ENCODE measurements around the gene LAMB3.

The LAMB3 gene

DNA sequence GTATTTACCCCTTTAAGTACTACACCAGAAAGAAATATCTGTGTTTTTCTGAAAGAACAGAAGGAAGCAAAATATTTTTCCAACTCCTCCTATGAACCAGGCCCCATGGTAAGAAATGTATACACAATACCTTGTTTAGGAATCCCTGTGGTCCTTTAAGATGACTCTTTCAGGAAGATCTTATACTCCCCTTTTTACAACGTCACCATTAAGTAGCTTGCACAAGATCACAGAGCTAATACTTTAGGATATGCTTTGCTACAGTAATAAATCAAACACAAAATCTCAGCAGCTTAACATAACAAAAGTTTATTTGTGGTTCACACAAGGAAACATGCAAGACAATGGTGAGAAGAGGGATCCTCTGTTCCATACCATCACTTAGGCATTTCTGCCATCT, 8.8 kb upstream of the LAMB3 start:
- DNase-seq (ENCODE audit: low spot score): no peak

- DNase-seq (ENCODE audit: low spot score): no peak
Observed at GRCh38 chr1:209659909-209660308, 7.7 kb upstream of the LAMB3 start.

DNA sequence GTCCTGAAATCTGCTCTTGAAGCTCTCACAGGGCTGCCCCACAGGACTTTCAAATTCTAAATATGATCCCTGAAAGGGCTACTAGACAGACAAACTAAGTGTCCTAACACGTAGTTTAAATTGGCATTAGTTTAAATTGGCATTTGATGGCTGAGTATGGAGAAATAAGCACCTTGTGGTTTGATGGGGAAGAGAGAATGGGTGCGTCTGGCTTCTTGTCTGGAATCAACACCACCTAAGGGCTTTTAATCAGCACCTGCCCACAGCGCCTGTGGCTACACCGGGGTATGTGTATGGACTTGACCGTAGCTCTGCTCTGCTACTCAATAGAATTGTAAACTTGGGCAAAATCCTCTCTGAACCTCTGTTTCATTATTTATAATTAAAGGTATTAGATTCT, 5.7 kb upstream of the LAMB3 start:
- DNase-seq (ENCODE audit: low spot score): no peak

DNA sequence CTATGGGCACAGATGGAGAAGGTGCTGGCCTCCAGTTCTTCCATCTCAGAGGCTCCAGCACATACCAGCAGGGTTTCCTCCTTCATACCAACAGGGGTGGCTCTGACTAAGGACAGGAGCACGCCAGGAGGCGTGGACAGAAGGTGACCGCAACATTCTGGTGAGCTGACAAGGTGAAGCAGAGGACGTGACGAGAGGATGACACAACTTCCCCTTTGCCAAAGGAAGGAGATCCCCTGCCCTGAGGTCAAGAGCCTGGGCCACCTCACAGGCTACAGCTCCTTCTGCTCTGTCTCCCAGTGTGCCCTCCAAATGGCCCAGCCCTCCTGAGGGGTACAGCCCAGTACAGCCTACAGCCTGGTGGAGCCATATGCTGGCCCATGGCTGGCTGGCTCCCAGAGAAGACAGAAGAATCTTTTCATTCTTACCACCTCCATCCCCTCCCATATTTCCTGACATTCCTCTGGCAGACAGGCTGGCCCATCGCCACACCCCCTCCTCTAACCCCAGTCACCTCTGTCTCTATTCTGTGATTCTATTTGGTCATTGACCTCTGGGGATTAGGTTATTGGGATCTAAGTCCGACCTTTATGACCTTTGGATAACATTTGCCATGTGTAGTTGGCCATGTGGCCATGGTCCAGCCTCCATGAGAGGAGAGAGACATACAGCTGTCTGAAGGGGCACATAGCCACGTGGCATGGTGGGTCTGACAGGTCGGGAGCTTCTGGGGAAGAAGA, 5.1 kb upstream of the LAMB3 start:
- no peak for DNase-seq (ENCODE audit: low spot score)

- DNase-seq (ENCODE audit: low spot score): no peak
Observed at GRCh38 chr1:209655411-209656231, 3.4 kb upstream of the LAMB3 start.

DNA sequence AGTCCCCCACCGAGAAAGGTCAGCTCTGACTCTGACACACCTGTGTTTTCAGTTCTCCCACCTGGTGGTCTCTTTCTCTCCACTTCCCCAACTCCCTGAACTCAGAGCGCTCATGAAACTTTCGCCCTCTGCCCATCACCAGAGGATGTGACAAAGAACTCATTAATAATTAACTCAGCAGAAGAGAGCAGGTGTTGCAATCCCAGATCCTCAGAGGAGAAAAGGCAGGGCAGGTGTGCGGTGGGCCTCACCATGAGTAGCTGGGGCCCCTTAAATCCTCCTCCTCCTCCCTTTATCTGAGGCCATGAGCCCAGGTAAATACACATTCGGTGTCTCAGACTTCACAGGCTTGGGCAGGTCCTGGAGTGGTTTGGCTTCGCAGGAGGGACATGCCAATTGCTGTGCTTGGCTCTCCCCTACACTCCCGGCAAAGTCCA, 1.7 kb upstream of the LAMB3 start:
- no peak for DNase-seq (ENCODE audit: low spot score)

- DNase-seq (ENCODE audit: low spot score): no peak
Observed at GRCh38 chr1:209652873-209653401, 712 bp upstream of the LAMB3 start.

DNA sequence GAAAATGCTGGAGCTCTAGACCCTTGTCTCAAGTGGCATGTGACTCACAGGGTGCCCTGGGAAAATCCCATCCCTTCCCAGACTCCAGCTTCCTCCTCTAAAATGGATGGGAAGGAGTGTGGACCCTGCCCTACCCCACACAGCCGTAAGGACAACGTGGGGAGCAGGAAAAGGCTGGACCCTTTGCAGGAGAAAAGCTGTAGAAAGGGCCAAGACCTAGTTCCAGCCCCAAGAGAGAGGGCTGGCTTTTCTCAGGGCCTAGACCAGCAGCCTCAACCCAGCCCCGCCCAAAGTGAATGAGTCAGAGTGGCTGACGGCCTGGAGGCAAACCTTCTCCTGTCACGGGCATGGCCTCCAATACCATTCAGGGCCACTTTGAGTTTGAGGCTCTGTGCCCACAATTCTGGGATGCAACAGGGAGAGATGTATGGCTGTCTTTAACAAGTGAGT, 1.1 kb downstream of the LAMB3 start:
- no peak for DNase-seq (ENCODE audit: low spot score)

DNA sequence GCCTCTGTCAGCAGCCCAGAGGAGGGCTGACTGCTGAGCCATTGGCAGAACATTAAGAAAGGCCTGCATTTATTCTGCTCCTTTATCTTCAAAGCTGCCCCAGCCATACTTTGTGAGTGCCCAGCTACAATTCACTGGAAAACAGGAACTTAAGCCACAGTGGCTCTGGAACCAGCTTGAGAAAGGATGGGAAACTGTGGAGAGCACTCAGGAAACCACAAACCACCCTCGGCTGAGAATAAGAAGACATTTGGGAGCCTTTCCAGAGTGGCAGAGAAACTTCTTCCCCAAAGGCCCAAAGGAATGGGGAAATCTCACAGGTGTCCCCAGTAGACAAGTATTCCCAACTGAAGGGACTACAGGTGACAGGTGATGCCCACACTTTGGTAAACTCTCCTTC, 1.8 kb downstream of the LAMB3 start:
- no peak for DNase-seq (ENCODE audit: low spot score)

DNA sequence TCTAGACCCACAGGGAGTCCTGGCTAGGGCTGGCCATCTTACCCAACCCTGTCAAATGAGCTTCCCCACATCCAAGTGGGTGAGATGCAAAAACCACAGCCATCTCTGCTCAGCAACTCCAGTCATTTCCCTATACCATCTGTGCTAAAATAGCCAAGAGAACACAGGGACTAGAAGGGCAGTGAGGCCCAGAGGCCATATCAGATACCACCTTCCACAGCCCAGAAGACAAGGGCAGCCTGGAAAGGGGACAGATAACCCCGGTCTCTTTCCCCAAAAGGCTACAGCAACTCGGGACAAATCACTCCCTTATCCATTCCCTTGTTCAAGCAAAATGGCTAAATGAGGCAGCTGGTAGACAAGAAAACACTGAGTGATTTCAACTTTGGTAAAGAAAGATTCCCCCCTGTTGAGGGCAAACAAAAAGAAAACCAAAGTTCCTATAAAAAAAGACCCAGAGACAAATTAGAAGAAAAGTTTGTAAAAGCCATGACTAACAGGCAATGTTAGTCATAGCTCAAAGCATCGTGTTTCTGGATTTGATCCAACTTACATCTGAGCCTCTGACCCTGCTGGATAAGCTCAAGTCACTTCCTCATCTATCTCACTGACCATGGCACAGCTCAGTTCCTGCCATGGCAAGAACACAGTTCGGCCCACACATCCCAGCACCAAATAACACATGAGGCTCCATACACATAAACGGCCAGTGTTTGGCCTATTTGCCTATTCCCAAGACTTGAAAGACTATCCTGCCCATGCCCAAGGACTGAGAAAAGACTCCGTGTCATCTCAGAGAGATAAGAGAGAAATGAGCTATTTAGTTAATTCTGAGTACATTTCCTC, 3.1 kb downstream of the LAMB3 start:
- DNase-seq (ENCODE audit: low spot score): no peak

DNA sequence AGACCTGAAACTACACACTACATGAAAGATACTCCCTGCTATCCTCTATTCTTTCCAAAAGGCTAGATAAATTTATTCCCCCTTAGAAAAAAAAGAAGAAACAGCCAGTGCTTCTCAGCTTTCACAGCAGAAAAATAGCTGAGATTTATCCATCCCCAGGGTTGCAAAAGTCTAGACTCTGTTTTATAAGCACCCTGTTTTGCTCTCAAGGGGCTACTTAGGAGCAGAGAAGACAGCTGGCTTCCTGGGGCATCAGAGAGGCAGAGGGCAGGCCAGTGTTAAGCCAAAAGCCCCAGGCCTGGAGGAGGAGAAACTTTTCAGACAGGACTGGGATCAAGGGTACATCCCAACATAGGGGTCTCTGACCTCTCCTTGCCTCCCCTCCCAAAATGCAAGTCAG, 3.9 kb downstream of the LAMB3 start:
- no peak for DNase-seq (ENCODE audit: low spot score)

- no peak for DNase-seq (ENCODE audit: low spot score)
Observed at GRCh38 chr1:209647156-209647555, 5.1 kb downstream of the LAMB3 start.

- no peak for DNase-seq (ENCODE audit: low spot score)
Observed at GRCh38 chr1:209646558-209646957, 5.7 kb downstream of the LAMB3 start.

GRCh38 chr1:209645574-209646452, 6.4 kb downstream of the LAMB3 start:
- DNase-seq (ENCODE audit: low spot score): no peak

- DNase-seq (ENCODE audit: low spot score): no peak
Observed at GRCh38 chr1:209643285-209644020, 8.8 kb downstream of the LAMB3 start.

DNA sequence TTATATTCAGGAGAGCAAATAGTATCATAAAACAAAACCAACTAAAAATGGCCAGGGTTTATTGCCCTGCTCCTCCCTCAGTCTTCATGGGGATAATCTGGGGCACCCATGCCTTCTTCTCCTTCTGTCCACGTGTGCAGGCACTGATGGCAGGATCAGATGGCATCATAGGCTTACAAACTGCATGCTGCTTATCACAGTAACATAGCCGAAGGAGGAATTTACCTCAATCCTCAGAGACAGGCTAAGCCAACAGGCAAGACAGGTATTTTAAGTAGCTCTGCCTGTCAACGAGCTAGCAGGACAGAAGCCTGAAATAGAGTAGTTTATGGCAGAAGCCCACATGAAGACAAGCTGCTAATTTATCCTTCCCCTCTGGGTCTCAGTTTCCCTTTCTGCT, 9.4 kb downstream of the LAMB3 start:
- no peak for DNase-seq (ENCODE audit: low spot score)

- DNase-seq (ENCODE audit: low spot score): no peak
Observed at GRCh38 chr1:209641832-209642172, 10.4 kb downstream of the LAMB3 start.

- DNase-seq (ENCODE audit: low spot score): no peak
Observed at GRCh38 chr1:209635850-209636249, 16.4 kb downstream of the LAMB3 start.

DNA sequence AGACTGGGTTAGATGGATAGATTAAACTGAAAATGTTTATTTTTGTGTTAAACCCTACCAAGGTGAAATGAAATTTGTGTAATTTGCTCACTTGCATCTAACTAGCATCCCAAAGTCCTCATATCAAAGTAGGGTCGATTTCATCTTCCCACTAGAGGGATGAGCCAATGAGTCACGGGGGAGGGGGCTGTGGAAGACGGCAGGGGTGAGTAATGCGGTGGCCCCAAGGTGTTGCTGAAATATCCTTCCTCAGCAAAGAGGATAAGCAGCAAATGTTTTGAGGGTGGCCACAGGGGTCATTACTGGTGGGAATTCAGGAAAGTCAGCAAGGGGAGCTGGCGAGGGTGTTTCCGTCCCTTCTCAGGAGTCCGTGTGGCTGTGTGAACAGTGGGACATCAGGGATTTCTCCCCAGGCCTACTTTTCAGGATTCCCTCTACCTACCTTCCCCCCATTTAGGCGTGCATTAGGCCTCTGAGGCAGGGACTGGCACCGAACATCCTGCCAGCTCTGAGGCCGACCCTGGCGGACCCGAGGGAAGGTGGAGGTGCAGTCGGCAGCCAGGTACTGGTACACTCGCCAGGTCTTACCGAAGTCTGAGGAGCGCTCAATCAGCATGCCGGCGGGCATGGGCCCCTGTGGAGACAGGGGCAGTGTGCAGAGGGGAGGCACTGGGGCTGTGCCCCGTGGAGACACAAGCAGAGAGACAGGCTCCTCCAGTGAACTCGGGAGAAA, 18.1 kb downstream of the LAMB3 start:
- no peak for DNase-seq (ENCODE audit: low spot score)

Measured in HuH-7.5 (cell line).